Measurements from ENCODE around the gene CFAP73.
"Not testable (repeated sequence)": the region's sequence is repeated elsewhere in the genome, so short reads cannot be mapped to it uniquely, and the experiment has no call there.

CFAP73 gene

GRCh38 chr12:113116875-113117274 is 32.6 kb upstream of the CFAP73 start:
- Histone ChIP-seq H3K4me2 (ENCODE audit: low read length) (no peak overlapping the region), H4K8ac (ENCODE audit: low read depth, low read length) (no peak overlapping the region)
- no CpG with 5 or more reads among the region's 6 CpGs for WGBS (ENCODE audit: extremely low coverage, insufficient coverage, insufficient read length)

GRCh38 chr12:113117684-113118083 is 31.8 kb upstream of the CFAP73 start:
- H3K4me1 ChIP-seq (ENCODE audit: control insufficient read depth in 1 of 2, insufficient read depth in 2 of 2, low read length in 2 of 2); H3K4ac ChIP-seq (ENCODE audit: low read depth, low read length); H3K14ac ChIP-seq (ENCODE audit: low read length); H3K27me3 ChIP-seq (ENCODE audit: insufficient read depth, low read length); H2BK120ac ChIP-seq (ENCODE audit: insufficient read depth, low read length, poor library complexity); H3K18ac ChIP-seq (ENCODE audit: low read length); DNase-seq; H4K8ac ChIP-seq (ENCODE audit: low read depth, low read length); H3K79me1 ChIP-seq (ENCODE audit: low read length); H2AFZ ChIP-seq (ENCODE audit: insufficient read depth, low read length, poor library complexity); H3K79me2 ChIP-seq (ENCODE audit: control insufficient read depth, insufficient read depth, low read length, poor library complexity); H3K27ac ChIP-seq (ENCODE audit: low read depth, low read length); H4K12ac ChIP-seq (ENCODE audit: low read depth, low read length); H3K36me3 ChIP-seq (ENCODE audit: control insufficient read depth in 1 of 2, insufficient read depth in 2 of 2, low read length in 2 of 2); H2AK5ac ChIP-seq (ENCODE audit: low read length); H3K9ac ChIP-seq (ENCODE audit: low read length); H3K9me3 ChIP-seq (ENCODE audit: insufficient read depth, low read depth, low read length); H2BK12ac ChIP-seq (ENCODE audit: low read length); H3K23ac ChIP-seq (ENCODE audit: low read length); H4K91ac ChIP-seq (ENCODE audit: low read depth, low read length); H3K4me3 ChIP-seq (ENCODE audit: low read depth, low read length); H2BK5ac ChIP-seq (ENCODE audit: low read depth, low read length, poor library complexity); H3K4me2 ChIP-seq (ENCODE audit: low read length): not testable (repeated sequence)
- WGBS (ENCODE audit: extremely low coverage, insufficient coverage, insufficient read length) = no CpG with 5 or more reads among the region's 8 CpGs

More at GRCh38 chr12:113116875-113117274, 32.6 kb upstream of the CFAP73 start:
- Histone ChIP-seq H3K23ac (ENCODE audit: low read length) (no peak overlapping the region), H3K9me3 (ENCODE audit: insufficient read depth, low read depth, low read length) (peaks cover 1% of the 10 kb centered on the region), H3K4me3 (ENCODE audit: low read depth, low read length) (no peak overlapping the region), H3K79me2 (ENCODE audit: control insufficient read depth, insufficient read depth, low read length, poor library complexity) (peaks cover 1% of the 10 kb centered on the region), H3K36me3 (ENCODE audit: control insufficient read depth in 1 of 2, insufficient read depth in 2 of 2, low read length in 2 of 2) (no peaks in the 10 kb centered on the region), H3K4ac (ENCODE audit: low read depth, low read length) (no peak overlapping the region), H4K12ac (ENCODE audit: low read depth, low read length) (no peak overlapping the region), H3K79me1 (ENCODE audit: low read length) (no peaks in the 10 kb centered on the region), H3K4me1 (ENCODE audit: control insufficient read depth in 1 of 2, insufficient read depth in 2 of 2, low read length in 2 of 2) (no peaks in the 10 kb centered on the region), H2AK5ac (ENCODE audit: low read length) (no peak overlapping the region), H2BK12ac (ENCODE audit: low read length) (no peak overlapping the region), H2BK5ac (ENCODE audit: low read depth, low read length, poor library complexity) (no peak overlapping the region), H3K14ac (ENCODE audit: low read length) (no peak overlapping the region), H3K27me3 (ENCODE audit: insufficient read depth, low read length) (no peaks in the 10 kb centered on the region), H3K18ac (ENCODE audit: low read length) (no peak overlapping the region), H2BK120ac (ENCODE audit: insufficient read depth, low read length, poor library complexity) (no peak overlapping the region), H3K27ac (ENCODE audit: low read depth, low read length) (no peak overlapping the region), H2AFZ (ENCODE audit: insufficient read depth, low read length, poor library complexity) (no peak overlapping the region), H3K9ac (ENCODE audit: low read length) (no peak overlapping the region), H4K91ac (ENCODE audit: low read depth, low read length) (no peak overlapping the region)
- DNase-seq = no peak

- no peak overlapping the region for H2AFZ ChIP-seq (ENCODE audit: insufficient read depth, low read length, poor library complexity)
- no peaks in the 10 kb centered on the region for H3K79me1 ChIP-seq (ENCODE audit: low read length)
- H3K4me3 ChIP-seq (ENCODE audit: low read depth, low read length) = no peak overlapping the region
- no peak overlapping the region for H2BK12ac ChIP-seq (ENCODE audit: low read length)
- H3K27ac ChIP-seq (ENCODE audit: low read depth, low read length) = no peak overlapping the region
- WGBS (ENCODE audit: extremely low coverage, insufficient coverage, insufficient read length) = no CpG with 5 or more reads among the region's 1 CpG
- no peaks in the 10 kb centered on the region for H3K36me3 ChIP-seq (ENCODE audit: control insufficient read depth in 1 of 2, insufficient read depth in 2 of 2, low read length in 2 of 2)
- no peaks in the 10 kb centered on the region for H3K4me1 ChIP-seq (ENCODE audit: control insufficient read depth in 1 of 2, insufficient read depth in 2 of 2, low read length in 2 of 2)
- H2BK5ac ChIP-seq (ENCODE audit: low read depth, low read length, poor library complexity) = no peak overlapping the region
- no peaks in the 10 kb centered on the region for H3K79me2 ChIP-seq (ENCODE audit: control insufficient read depth, insufficient read depth, low read length, poor library complexity)
- no peak overlapping the region for H3K4ac ChIP-seq (ENCODE audit: low read depth, low read length)
- H3K9ac ChIP-seq (ENCODE audit: low read length) = no peak overlapping the region
- no peak overlapping the region for H4K91ac ChIP-seq (ENCODE audit: low read depth, low read length)
- no peak overlapping the region for H3K4me2 ChIP-seq (ENCODE audit: low read length)
- H3K14ac ChIP-seq (ENCODE audit: low read length) = no peak overlapping the region
- no peaks in the 10 kb centered on the region for H3K27me3 ChIP-seq (ENCODE audit: insufficient read depth, low read length)
- H4K12ac ChIP-seq (ENCODE audit: low read depth, low read length) = no peak overlapping the region
- no peak overlapping the region for H3K23ac ChIP-seq (ENCODE audit: low read length)
- H2BK120ac ChIP-seq (ENCODE audit: insufficient read depth, low read length, poor library complexity) = no peak overlapping the region
- no peak for DNase-seq
- no peak overlapping the region for H4K8ac ChIP-seq (ENCODE audit: low read depth, low read length)
- no peak overlapping the region for H3K18ac ChIP-seq (ENCODE audit: low read length)
- no peak overlapping the region for H2AK5ac ChIP-seq (ENCODE audit: low read length)
- peaks cover 1% of the 10 kb centered on the region for H3K9me3 ChIP-seq (ENCODE audit: insufficient read depth, low read depth, low read length)
Observed at GRCh38 chr12:113118142-113118541, 31.4 kb upstream of the CFAP73 start.

GRCh38 chr12:113119980-113120669 is 29.4 kb upstream of the CFAP73 start:
- H4K91ac ChIP-seq (ENCODE audit: low read depth, low read length) = no peak overlapping the region
- no peak overlapping the region for H3K23ac ChIP-seq (ENCODE audit: low read length)
- no peak overlapping the region for H3K4me2 ChIP-seq (ENCODE audit: low read length)
- H3K14ac ChIP-seq (ENCODE audit: low read length) = no peak overlapping the region
- no peak overlapping the region for H2AFZ ChIP-seq (ENCODE audit: insufficient read depth, low read length, poor library complexity)
- H4K8ac ChIP-seq (ENCODE audit: low read depth, low read length) = no peak overlapping the region
- no peak overlapping the region for H2AK5ac ChIP-seq (ENCODE audit: low read length)
- H3K9ac ChIP-seq (ENCODE audit: low read length) = no peak overlapping the region
- H3K36me3 ChIP-seq (ENCODE audit: control insufficient read depth in 1 of 2, insufficient read depth in 2 of 2, low read length in 2 of 2) = no peaks in the 10 kb centered on the region
- H3K4ac ChIP-seq (ENCODE audit: low read depth, low read length) = no peak overlapping the region
- H3K4me1 ChIP-seq (ENCODE audit: control insufficient read depth in 1 of 2, insufficient read depth in 2 of 2, low read length in 2 of 2) = no peaks in the 10 kb centered on the region
- no peak overlapping the region for H2BK120ac ChIP-seq (ENCODE audit: insufficient read depth, low read length, poor library complexity)
- no peak overlapping the region for H4K12ac ChIP-seq (ENCODE audit: low read depth, low read length)
- no peak overlapping the region for H2BK12ac ChIP-seq (ENCODE audit: low read length)
- H3K4me3 ChIP-seq (ENCODE audit: low read depth, low read length) = no peak overlapping the region
- no peak overlapping the region for H3K27ac ChIP-seq (ENCODE audit: low read depth, low read length)
- no peak overlapping the region for H2BK5ac ChIP-seq (ENCODE audit: low read depth, low read length, poor library complexity)
- no peak for DNase-seq
- H3K27me3 ChIP-seq (ENCODE audit: insufficient read depth, low read length) = no peaks in the 10 kb centered on the region
- no peaks in the 10 kb centered on the region for H3K9me3 ChIP-seq (ENCODE audit: insufficient read depth, low read depth, low read length)
- no peaks in the 10 kb centered on the region for H3K79me1 ChIP-seq (ENCODE audit: low read length)
- H3K18ac ChIP-seq (ENCODE audit: low read length) = no peak overlapping the region
- no CpG with 5 or more reads among the region's 4 CpGs for WGBS (ENCODE audit: extremely low coverage, insufficient coverage, insufficient read length)
- no peaks in the 10 kb centered on the region for H3K79me2 ChIP-seq (ENCODE audit: control insufficient read depth, insufficient read depth, low read length, poor library complexity)
